Rectal smooth muscle tissue (tissue), 1 donor: ENCODE data around the gene DCTN2.
A peak's percentile ranks its signal among the peaks of the same experiment; 100 is the strongest.

ENCODE experiments used
- H3K27ac ChIP-seq: one replicate; pipeline ENCODE4 v1.7.0; 2013; ENCODE audit warnings: low read depth, low read length, inconsistent platforms
- H3K27me3 ChIP-seq: one replicate; pipeline ENCODE4 v1.7.0; 2013; ENCODE audit warnings: low read length; ENCODE audit not compliant: control insufficient read depth, insufficient read depth
- H3K36me3 ChIP-seq: one replicate; pipeline ENCODE4 v1.7.0; 2013; ENCODE audit warnings: low read length; ENCODE audit not compliant: control insufficient read depth, insufficient read depth
- H3K4me1 ChIP-seq: one replicate; pipeline ENCODE4 v1.7.0; 2013; ENCODE audit warnings: low read length; ENCODE audit not compliant: control insufficient read depth, insufficient read depth
- H3K4me3 ChIP-seq: one replicate; pipeline ENCODE4 v1.7.0; 2013; ENCODE audit warnings: low read length
- H3K9ac ChIP-seq: one replicate; pipeline ENCODE4 v1.7.0; 2013; ENCODE audit warnings: low read length

Gene DCTN2

GRCh38 chr12:57552835-57553313 is 5.9 kb upstream of the DCTN2 start:
- Histone ChIP-seq H3K27ac (no peak overlapping the region), H3K4me1 (peaks cover 2% of the 10 kb centered on the region), H3K27me3 (peaks cover 14% of the 10 kb centered on the region), H3K9ac (no peak overlapping the region), H3K4me3 (no peak overlapping the region), H3K36me3 (no peaks in the 10 kb centered on the region)

- Histone ChIP-seq H3K9ac (no peak overlapping the region), H3K36me3 (no peaks in the 10 kb centered on the region), H3K27me3 (peaks cover 14% of the 10 kb centered on the region), H3K27ac (no peak overlapping the region), H3K4me3 (no peak overlapping the region), H3K4me1 (peaks cover 2% of the 10 kb centered on the region)
These were observed 5.3 kb upstream of the DCTN2 start for GRCh38 chr12:57552306-57552651.

GRCh38 chr12:57551637-57552305 is 4.8 kb upstream of the DCTN2 start:
- Histone ChIP-seq H3K4me1 (peaks cover 2% of the 10 kb centered on the region), H3K4me3 (no peak overlapping the region), H3K9ac (no peak overlapping the region), H3K36me3 (no peaks in the 10 kb centered on the region), H3K27me3 (peaks cover 14% of the 10 kb centered on the region), H3K27ac (no peak overlapping the region)

GRCh38 chr12:57550641-57551549 is 3.9 kb upstream of the DCTN2 start:
- H3K27ac ChIP-seq: no peak overlapping the region
- H3K4me1 ChIP-seq: peaks cover 7% of the 10 kb centered on the region
- no peak overlapping the region for H3K9ac ChIP-seq
- no peaks in the 10 kb centered on the region for H3K36me3 ChIP-seq
- H3K4me3 ChIP-seq: no peak overlapping the region
- H3K27me3 ChIP-seq: peaks cover 14% of the 10 kb centered on the region

- peak within 1 kb of the TSS; percentile 62 for H3K4me3 ChIP-seq
- H3K27me3 ChIP-seq: peaks cover 14% of the 10 kb centered on the region
- H3K36me3 ChIP-seq: no peaks in the 10 kb centered on the region
- no peak within 1 kb of the TSS for H3K9ac ChIP-seq
- H3K27ac ChIP-seq: no peak within 1 kb of the TSS
- peaks cover 11% of the 10 kb centered on the region for H3K4me1 ChIP-seq
These were observed 3.1 kb upstream of the DCTN2 start, which contains the start of gene KIF5A for GRCh38 chr12:57549909-57550640. Gene KIF5A, plus strand, starts transcription at chr12:57550044. Its CDS starts 228 bp downstream, at chr12:57550272.

GRCh38 chr12:57549203-57549908 is 2.4 kb upstream of the DCTN2 start:
- H3K36me3 ChIP-seq: no peaks in the 10 kb centered on the region
- H3K4me1 ChIP-seq: peaks cover 11% of the 10 kb centered on the region
- H3K27ac ChIP-seq: no peak overlapping the region
- no peak overlapping the region for H3K9ac ChIP-seq
- H3K27me3 ChIP-seq: peaks cover 11% of the 10 kb centered on the region
- peak overlapping the region; percentile 62 for H3K4me3 ChIP-seq

- Histone ChIP-seq H3K4me1 (peaks cover 11% of the 10 kb centered on the region), H3K27me3 (peaks cover 11% of the 10 kb centered on the region), H3K9ac (no peak overlapping the region), H3K27ac (no peak overlapping the region), H3K4me3 (no peak overlapping the region), H3K36me3 (no peaks in the 10 kb centered on the region)
These were observed 1.5 kb upstream of the DCTN2 start for GRCh38 chr12:57548488-57548887.

- peaks cover 11% of the 10 kb centered on the region for H3K27me3 ChIP-seq
- no peak overlapping the region for H3K9ac ChIP-seq
- no peak overlapping the region for H3K4me3 ChIP-seq
- no peak overlapping the region for H3K27ac ChIP-seq
- peaks cover 11% of the 10 kb centered on the region for H3K4me1 ChIP-seq
- no peaks in the 10 kb centered on the region for H3K36me3 ChIP-seq
These were observed 972 bp upstream of the DCTN2 start for GRCh38 chr12:57548013-57548315.

- H3K4me1 ChIP-seq: peaks cover 11% of the 10 kb centered on the region
- peaks cover 11% of the 10 kb centered on the region for H3K27me3 ChIP-seq
- peak overlapping the region; percentile 72 for H3K4me3 ChIP-seq
- H3K9ac ChIP-seq: peak overlapping the region; percentile 78
- H3K36me3 ChIP-seq: no peaks in the 10 kb centered on the region
- no peak overlapping the region for H3K27ac ChIP-seq
These were observed 458 bp upstream of the DCTN2 start for GRCh38 chr12:57547288-57548012.

GRCh38 chr12:57545809-57546437 is 1.1 kb downstream of the DCTN2 start:
- Histone ChIP-seq H3K27ac (peak overlapping the region; percentile 93), H3K9ac (peak overlapping the region; percentile 78), H3K4me1 (peaks cover 13% of the 10 kb centered on the region), H3K36me3 (peaks cover 6% of the 10 kb centered on the region), H3K27me3 (peaks cover 11% of the 10 kb centered on the region), H3K4me3 (peak overlapping the region; percentile 72)

GRCh38 chr12:57543581-57543980 is 3.4 kb downstream of the DCTN2 start:
- peaks cover 11% of the 10 kb centered on the region for H3K4me1 ChIP-seq
- peaks cover 2% of the 10 kb centered on the region for H3K27me3 ChIP-seq
- peaks cover 12% of the 10 kb centered on the region for H3K36me3 ChIP-seq
- no peak overlapping the region for H3K27ac ChIP-seq
- no peak overlapping the region for H3K4me3 ChIP-seq
- peak overlapping the region; percentile 27 for H3K9ac ChIP-seq
